ENCODE results near the gene ZBTB2. TPM values are rescaled to one million over a fixed set of nuclear protein-coding genes. Genes with fewer than 3 reads are reported as not detected.

The ZBTB2 gene
- total and polyA plus RNA-seq, 2 experiments from 2014 or later = 5.6 to 9.9 TPM

DNA sequence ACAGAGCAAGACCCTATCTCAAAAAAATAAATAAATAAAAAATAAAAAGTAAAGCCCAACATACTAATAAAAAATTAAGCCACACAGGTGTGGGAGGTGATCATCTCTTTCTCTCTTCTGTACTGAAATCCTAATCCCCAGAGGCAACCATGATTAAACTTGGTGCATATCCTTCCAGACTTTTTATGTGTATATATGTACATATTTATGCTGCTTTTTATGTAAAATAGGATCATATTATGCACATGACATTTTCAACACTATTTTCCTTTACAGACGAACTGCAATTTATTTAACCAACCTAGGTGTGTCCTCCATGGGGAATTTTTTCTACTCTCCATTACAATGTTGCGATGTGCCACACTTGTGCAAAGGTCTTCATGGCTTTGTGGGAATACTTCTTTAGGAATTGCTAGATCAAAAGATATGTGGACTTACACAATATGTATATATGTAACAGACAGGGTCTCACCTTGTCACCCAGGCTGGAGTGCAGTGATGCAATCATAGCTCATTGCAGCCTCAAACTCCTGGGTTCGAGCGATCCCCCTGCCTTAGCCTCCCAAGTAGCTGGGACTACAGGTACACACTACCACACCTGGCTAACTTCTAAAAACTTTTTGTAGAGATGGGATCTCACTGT, 36.9 kb upstream of the ZBTB2 start:
- Histone ChIP-seq H3K36me3 (peaks cover 33% of the 10 kb centered on the region), H3K27me3 (no peaks in the 10 kb centered on the region), H3K27ac (no peak overlapping the region), H3K4me3 (no peak overlapping the region), H3K4me1 (ENCODE audit: low read depth) (no peaks in the 10 kb centered on the region), H3K9me3 (ENCODE audit: low read depth) (no peaks in the 10 kb centered on the region)
- TF ChIP-seq, protein P1, sequence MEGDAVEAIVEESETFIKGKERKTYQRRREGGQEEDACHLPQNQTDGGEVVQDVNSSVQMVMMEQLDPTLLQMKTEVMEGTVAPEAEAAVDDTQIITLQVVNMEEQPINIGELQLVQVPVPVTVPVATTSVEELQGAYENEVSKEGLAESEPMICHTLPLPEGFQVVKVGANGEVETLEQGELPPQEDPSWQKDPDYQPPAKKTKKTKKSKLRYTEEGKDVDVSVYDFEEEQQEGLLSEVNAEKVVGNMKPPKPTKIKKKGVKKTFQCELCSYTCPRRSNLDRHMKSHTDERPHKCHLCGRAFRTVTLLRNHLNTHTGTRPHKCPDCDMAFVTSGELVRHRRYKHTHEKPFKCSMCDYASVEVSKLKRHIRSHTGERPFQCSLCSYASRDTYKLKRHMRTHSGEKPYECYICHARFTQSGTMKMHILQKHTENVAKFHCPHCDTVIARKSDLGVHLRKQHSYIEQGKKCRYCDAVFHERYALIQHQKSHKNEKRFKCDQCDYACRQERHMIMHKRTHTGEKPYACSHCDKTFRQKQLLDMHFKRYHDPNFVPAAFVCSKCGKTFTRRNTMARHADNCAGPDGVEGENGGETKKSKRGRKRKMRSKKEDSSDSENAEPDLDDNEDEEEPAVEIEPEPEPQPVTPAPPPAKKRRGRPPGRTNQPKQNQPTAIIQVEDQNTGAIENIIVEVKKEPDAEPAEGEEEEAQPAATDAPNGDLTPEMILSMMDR (IDR thresholded peaks at IDR 0.05; ENCODE audit: low read depth, low read length) = no peak
- no peak for DNase-seq (ENCODE audit: low read depth in 1 of 2, low spot score in 1 of 2)

- H3K27ac ChIP-seq = no peak overlapping the region
- no peaks in the 10 kb centered on the region for H3K27me3 ChIP-seq
- no peak for DNase-seq (ENCODE audit: low read depth in 1 of 2, low spot score in 1 of 2)
- no peaks in the 10 kb centered on the region for H3K4me1 ChIP-seq (ENCODE audit: low read depth)
- H3K36me3 ChIP-seq = peaks cover 43% of the 10 kb centered on the region
- TF ChIP-seq, protein P1 (IDR thresholded peaks at IDR 0.05; ENCODE audit: low read depth, low read length) = no peak
- no peak overlapping the region for H3K4me3 ChIP-seq
- no peaks in the 10 kb centered on the region for H3K9me3 ChIP-seq (ENCODE audit: low read depth)
Observed at GRCh38 chr6:151425561-151425960, 34.2 kb upstream of the ZBTB2 start.

GRCh38 chr6:151422981-151423380, 31.6 kb upstream of the ZBTB2 start:
- H3K27ac ChIP-seq = no peak overlapping the region
- TF ChIP-seq, protein P1 (IDR thresholded peaks at IDR 0.05; ENCODE audit: low read depth, low read length) = no peak
- H3K27me3 ChIP-seq = no peaks in the 10 kb centered on the region
- no peaks in the 10 kb centered on the region for H3K4me1 ChIP-seq (ENCODE audit: low read depth)
- H3K36me3 ChIP-seq = peaks cover 28% of the 10 kb centered on the region
- no peaks in the 10 kb centered on the region for H3K9me3 ChIP-seq (ENCODE audit: low read depth)
- no peak overlapping the region for H3K4me3 ChIP-seq
- DNase-seq (ENCODE audit: low read depth in 1 of 2, low spot score in 1 of 2) = no peak

- Histone ChIP-seq H3K27ac (no peak overlapping the region), H3K4me1 (ENCODE audit: low read depth) (no peaks in the 10 kb centered on the region), H3K4me3 (no peak overlapping the region), H3K36me3 (peaks cover 27% of the 10 kb centered on the region), H3K9me3 (ENCODE audit: low read depth) (no peaks in the 10 kb centered on the region), H3K27me3 (no peaks in the 10 kb centered on the region)
- no peak for DNase-seq (ENCODE audit: low read depth in 1 of 2, low spot score in 1 of 2)
- TF ChIP-seq, protein P1 (IDR thresholded peaks at IDR 0.05; ENCODE audit: low read depth, low read length) = no peak
Observed at GRCh38 chr6:151417477-151417876, 26.1 kb upstream of the ZBTB2 start.

- Histone ChIP-seq H3K4me3 (no peak overlapping the region), H3K27ac (no peak overlapping the region), H3K4me1 (ENCODE audit: low read depth) (no peaks in the 10 kb centered on the region), H3K36me3 (peaks cover 19% of the 10 kb centered on the region), H3K9me3 (ENCODE audit: low read depth) (no peaks in the 10 kb centered on the region), H3K27me3 (no peaks in the 10 kb centered on the region)
- TF ChIP-seq, protein P1 (IDR thresholded peaks at IDR 0.05; ENCODE audit: low read depth, low read length) = no peak
- DNase-seq (ENCODE audit: low read depth in 1 of 2, low spot score in 1 of 2) = no peak
Observed at GRCh38 chr6:151414641-151415260, 23.4 kb upstream of the ZBTB2 start.

All from cardiac muscle cell (in vitro differentiated cells and primary cell).